Measurements from ENCODE around the gene SEPTIN3.
A peak's percentile ranks its signal among the peaks of the same experiment; 100 is the strongest.

The SEPTIN3 gene

GRCh38 chr22:41971431-41971830 lies 2.2 kb downstream of the SEPTIN3 start:
- H3K4me1 ChIP-seq (ENCODE audit: control insufficient read depth, insufficient read depth, low read length): no peaks in the 10 kb centered on the region
- no peaks in the 10 kb centered on the region for H3K36me3 ChIP-seq (ENCODE audit: control insufficient read depth, insufficient read depth, low read length)
- no peak overlapping the region for H3K9ac ChIP-seq (ENCODE audit: low read length)
- no peak overlapping the region for H3K4me3 ChIP-seq (ENCODE audit: low read length)
- H3K27me3 ChIP-seq (ENCODE audit: control insufficient read depth, insufficient read depth, low read length): peaks cover 15% of the 10 kb centered on the region
- H3K27ac ChIP-seq (ENCODE audit: low read depth, low read length): no peak overlapping the region

GRCh38 chr22:41974691-41975290 lies 5.5 kb downstream of the SEPTIN3 start:
- Histone ChIP-seq H3K36me3 (ENCODE audit: control insufficient read depth, insufficient read depth, low read length) (no peaks in the 10 kb centered on the region), H3K9ac (ENCODE audit: low read length) (no peak overlapping the region), H3K4me3 (ENCODE audit: low read length) (no peak overlapping the region), H3K4me1 (ENCODE audit: control insufficient read depth, insufficient read depth, low read length) (no peaks in the 10 kb centered on the region), H3K27ac (ENCODE audit: low read depth, low read length) (no peak overlapping the region), H3K27me3 (ENCODE audit: control insufficient read depth, insufficient read depth, low read length) (peaks cover 27% of the 10 kb centered on the region)

- Histone ChIP-seq H3K27me3 (ENCODE audit: control insufficient read depth, insufficient read depth, low read length) (peaks cover 27% of the 10 kb centered on the region), H3K9ac (ENCODE audit: low read length) (no peak overlapping the region), H3K4me1 (ENCODE audit: control insufficient read depth, insufficient read depth, low read length) (no peaks in the 10 kb centered on the region), H3K36me3 (ENCODE audit: control insufficient read depth, insufficient read depth, low read length) (no peaks in the 10 kb centered on the region), H3K4me3 (ENCODE audit: low read length) (no peak overlapping the region), H3K27ac (ENCODE audit: low read depth, low read length) (no peak overlapping the region)
Measured at GRCh38 chr22:41975299-41976069, 6.2 kb downstream of the SEPTIN3 start.

GRCh38 chr22:41976070-41976901 lies 7.0 kb downstream of the SEPTIN3 start:
- Histone ChIP-seq H3K36me3 (ENCODE audit: control insufficient read depth, insufficient read depth, low read length) (no peaks in the 10 kb centered on the region), H3K27ac (ENCODE audit: low read depth, low read length) (no peak overlapping the region), H3K27me3 (ENCODE audit: control insufficient read depth, insufficient read depth, low read length) (peaks cover 21% of the 10 kb centered on the region), H3K4me3 (ENCODE audit: low read length) (no peak overlapping the region), H3K4me1 (ENCODE audit: control insufficient read depth, insufficient read depth, low read length) (no peaks in the 10 kb centered on the region), H3K9ac (ENCODE audit: low read length) (no peak overlapping the region)

- H3K9ac ChIP-seq (ENCODE audit: low read length): no peak overlapping the region
- no peak overlapping the region for H3K27ac ChIP-seq (ENCODE audit: low read depth, low read length)
- no peaks in the 10 kb centered on the region for H3K36me3 ChIP-seq (ENCODE audit: control insufficient read depth, insufficient read depth, low read length)
- H3K4me1 ChIP-seq (ENCODE audit: control insufficient read depth, insufficient read depth, low read length): no peaks in the 10 kb centered on the region
- H3K4me3 ChIP-seq (ENCODE audit: low read length): peak overlapping the region; percentile 52
- peaks cover 21% of the 10 kb centered on the region for H3K27me3 ChIP-seq (ENCODE audit: control insufficient read depth, insufficient read depth, low read length)
Measured at GRCh38 chr22:41976961-41977566, 7.8 kb downstream of the SEPTIN3 start.

GRCh38 chr22:41978732-41979131 lies 9.5 kb downstream of the SEPTIN3 start:
- Histone ChIP-seq H3K4me3 (ENCODE audit: low read length) (no peak overlapping the region), H3K27me3 (ENCODE audit: control insufficient read depth, insufficient read depth, low read length) (peaks cover 21% of the 10 kb centered on the region), H3K36me3 (ENCODE audit: control insufficient read depth, insufficient read depth, low read length) (no peaks in the 10 kb centered on the region), H3K27ac (ENCODE audit: low read depth, low read length) (no peak overlapping the region), H3K4me1 (ENCODE audit: control insufficient read depth, insufficient read depth, low read length) (no peaks in the 10 kb centered on the region), H3K9ac (ENCODE audit: low read length) (no peak overlapping the region)

GRCh38 chr22:41979423-41980250 lies 10.4 kb downstream of the SEPTIN3 start:
- Histone ChIP-seq H3K4me1 (ENCODE audit: control insufficient read depth, insufficient read depth, low read length) (no peaks in the 10 kb centered on the region), H3K27ac (ENCODE audit: low read depth, low read length) (no peak overlapping the region), H3K4me3 (ENCODE audit: low read length) (no peak overlapping the region), H3K9ac (ENCODE audit: low read length) (no peak overlapping the region), H3K36me3 (ENCODE audit: control insufficient read depth, insufficient read depth, low read length) (no peaks in the 10 kb centered on the region), H3K27me3 (ENCODE audit: control insufficient read depth, insufficient read depth, low read length) (peaks cover 21% of the 10 kb centered on the region)

GRCh38 chr22:41982865-41983264 lies 13.6 kb downstream of the SEPTIN3 start:
- Histone ChIP-seq H3K4me3 (ENCODE audit: low read length) (no peak overlapping the region), H3K4me1 (ENCODE audit: control insufficient read depth, insufficient read depth, low read length) (no peaks in the 10 kb centered on the region), H3K27me3 (ENCODE audit: control insufficient read depth, insufficient read depth, low read length) (peaks cover 2% of the 10 kb centered on the region), H3K36me3 (ENCODE audit: control insufficient read depth, insufficient read depth, low read length) (no peaks in the 10 kb centered on the region), H3K27ac (ENCODE audit: low read depth, low read length) (no peak overlapping the region), H3K9ac (ENCODE audit: low read length) (no peak overlapping the region)

GRCh38 chr22:41983513-41984405 lies 14.5 kb downstream of the SEPTIN3 start:
- Histone ChIP-seq H3K36me3 (ENCODE audit: control insufficient read depth, insufficient read depth, low read length) (no peaks in the 10 kb centered on the region), H3K27ac (ENCODE audit: low read depth, low read length) (no peak overlapping the region)

GRCh38 chr22:41987276-41987675 lies 18.0 kb downstream of the SEPTIN3 start:
- H3K9ac ChIP-seq (ENCODE audit: low read length): no peak overlapping the region
- no peak overlapping the region for H3K4me3 ChIP-seq (ENCODE audit: low read length)
- no peak overlapping the region for H3K27ac ChIP-seq (ENCODE audit: low read depth, low read length)
- no peaks in the 10 kb centered on the region for H3K27me3 ChIP-seq (ENCODE audit: control insufficient read depth, insufficient read depth, low read length)
- H3K36me3 ChIP-seq (ENCODE audit: control insufficient read depth, insufficient read depth, low read length): no peaks in the 10 kb centered on the region
- no peaks in the 10 kb centered on the region for H3K4me1 ChIP-seq (ENCODE audit: control insufficient read depth, insufficient read depth, low read length)

More at GRCh38 chr22:41983513-41984405, 14.5 kb downstream of the SEPTIN3 start:
- Histone ChIP-seq H3K4me1 (ENCODE audit: control insufficient read depth, insufficient read depth, low read length) (no peaks in the 10 kb centered on the region), H3K4me3 (ENCODE audit: low read length) (no peak overlapping the region), H3K27me3 (ENCODE audit: control insufficient read depth, insufficient read depth, low read length) (no peaks in the 10 kb centered on the region), H3K9ac (ENCODE audit: low read length) (no peak overlapping the region)

- Histone ChIP-seq H3K9ac (ENCODE audit: low read length) (no peak overlapping the region), H3K4me3 (ENCODE audit: low read length) (no peak overlapping the region), H3K27ac (ENCODE audit: low read depth, low read length) (no peak overlapping the region), H3K4me1 (ENCODE audit: control insufficient read depth, insufficient read depth, low read length) (no peaks in the 10 kb centered on the region), H3K36me3 (ENCODE audit: control insufficient read depth, insufficient read depth, low read length) (no peaks in the 10 kb centered on the region), H3K27me3 (ENCODE audit: control insufficient read depth, insufficient read depth, low read length) (no peaks in the 10 kb centered on the region)
Measured at GRCh38 chr22:41989246-41989645, 20.0 kb downstream of the SEPTIN3 start.

Measured in rectal smooth muscle tissue (tissue), 1 donor.